HepG2 (cell line): ENCODE results near the gene CFAP119. TPM values are rescaled to one million over a fixed set of nuclear protein-coding genes. Genes with fewer than 3 reads are reported as not detected.

Experiments used
- ASH2L ChIP-seq: fragments of 300-600, 200-600 bp; sonication (generic); IDR thresholded peaks from 2 replicates; pipeline ENCODE4 v1.7.0; 2017; ENCODE audit warnings: low read depth, mild to moderate bottlenecking, moderate library complexity, mixed read lengths, low read length; ENCODE audit not compliant: insufficient read length
- FOXK1 ChIP-seq: sonication (generic); formaldehyde crosslinking; IDR thresholded peaks from 2 replicates; pipeline ENCODE4 v1.4.0; 2020; ENCODE audit warnings: low read depth, missing genetic modification reagents, borderline replicate concordance
- GATAD2A ChIP-seq: IDR thresholded peaks from 2 replicates; pipeline ENCODE4 v1.6.1; 2016
- ISL2 ChIP-seq: sonication (generic); formaldehyde crosslinking; IDR thresholded peaks from 2 replicates; pipeline ENCODE4 v1.5.0; 2020; ENCODE audit warnings: missing genetic modification reagents
- MXD3 ChIP-seq: IDR thresholded peaks from 2 replicates; pipeline ENCODE4 v1.6.1; 2016; ENCODE audit warnings: mild to moderate bottlenecking, missing biosample characterization, missing genetic modification reagents
- NCOA2 ChIP-seq: sonication (generic); formaldehyde crosslinking; IDR thresholded peaks from 2 replicates; pipeline ENCODE4 v1.8.0; 2022; ENCODE audit warnings: inconsistent platforms
- NKX3-1 ChIP-seq: sonication (generic); formaldehyde crosslinking; IDR thresholded peaks from 2 replicates; pipeline ENCODE4 v1.5.0; 2020; ENCODE audit warnings: missing genetic modification reagents
- SALL2 ChIP-seq: sonication (generic); formaldehyde crosslinking; IDR thresholded peaks from 2 replicates; pipeline ENCODE4 v1.8.1; 2023; ENCODE audit warnings: mild to moderate bottlenecking, missing genetic modification reagents, inconsistent platforms
- SOX6 ChIP-seq, 2 experiments: fragments of 450-650 bp in 1 of 2; sonication (generic) in 1 of 2; formaldehyde crosslinking in 1 of 2; IDR thresholded peaks; 2 replicates each; pipeline versions ENCODE4 v1.4.0 to v1.6.1; 2017 to 2020; ENCODE audit warnings: antibody characterized with exemption in 1 of 2, mild to moderate bottlenecking in 1 of 2, missing genetic modification reagents in 1 of 2
- TCF12 ChIP-seq, 2 experiments: fragments of 450-650 bp in 1 of 2; sonication (generic) in 1 of 2; formaldehyde crosslinking in 1 of 2; IDR thresholded peaks; 2 replicates each; pipeline versions ENCODE4 v1.6.1 to v1.8.0; 2017 to 2022; ENCODE audit warnings: antibody characterized with exemption in 1 of 2, mild to moderate bottlenecking in 1 of 2, missing genetic modification reagents in 1 of 2, moderate library complexity in 1 of 2
- TCF7 ChIP-seq: sonication (generic); IDR thresholded peaks from 2 replicates; pipeline ENCODE4 v1.6.1; 2016; ENCODE audit warnings: antibody characterized with exemption, low read depth
- TOE1 ChIP-seq: sonication (generic); formaldehyde crosslinking; IDR thresholded peaks from 2 replicates; pipeline ENCODE4 v1.4.0; 2020; ENCODE audit warnings: mild to moderate bottlenecking, missing genetic modification reagents
- TOPORS ChIP-seq: sonication (generic); formaldehyde crosslinking; IDR thresholded peaks from 2 replicates; pipeline ENCODE4 v1.8.0; 2023; ENCODE audit warnings: mild to moderate bottlenecking, missing genetic modification reagents
- ZBTB8A ChIP-seq: sonication (generic); formaldehyde crosslinking; IDR thresholded peaks from 2 replicates; pipeline ENCODE4 v1.4.0; 2020; ENCODE audit warnings: mild to moderate bottlenecking, low read depth, missing genetic modification reagents, borderline replicate concordance
- ZC3H13 ChIP-seq: sonication (generic); formaldehyde crosslinking; IDR thresholded peaks from 2 replicates; pipeline ENCODE4 v1.8.1; 2023; ENCODE audit warnings: mild to moderate bottlenecking, missing genetic modification reagents, moderate library complexity
- ZNF234 ChIP-seq: sonication (generic); formaldehyde crosslinking; conservative IDR thresholded peaks from 2 replicates; pipeline ENCODE4 v1.5.1; 2020; ENCODE audit warnings: mild to moderate bottlenecking, missing genetic modification reagents
- ZNF317 ChIP-seq: sonication (generic); formaldehyde crosslinking; IDR thresholded peaks from 2 replicates; pipeline ENCODE4 v1.5.0; 2020; ENCODE audit warnings: mild to moderate bottlenecking, missing genetic modification reagents
- ZNF343 ChIP-seq: sonication (generic); formaldehyde crosslinking; IDR thresholded peaks from 2 replicates; pipeline ENCODE4 v1.4.0; 2020; ENCODE audit warnings: mild to moderate bottlenecking, missing genetic modification reagents
- ZNF691 ChIP-seq: sonication (generic); formaldehyde crosslinking; IDR thresholded peaks from 2 replicates; pipeline ENCODE4 v1.4.0; 2020; ENCODE audit warnings: missing genetic modification reagents, low read depth, mild to moderate bottlenecking, borderline replicate concordance
- ZNF790 ChIP-seq: sonication (generic); formaldehyde crosslinking; IDR thresholded peaks from 2 replicates; pipeline ENCODE4 v1.8.0; 2022; ENCODE audit warnings: missing genetic modification reagents, mild to moderate bottlenecking, borderline replicate concordance
- polyA plus RNA-seq, 8 experiments: library from polyadenylated mRNA; depleted of rRNA in 3 of 8; stranded (reverse) in 7 of 8; unstranded in 1 of 8; fragments of >200 nt; fragmentation: Illumina TruSeq in 4 of 8; extraction: Trizol in 4 of 8; gene quantifications; 2 replicates each; pipeline versions ENCODE4 v1.2.1 to v1.2.3, GENCODE V29; 2011 to 2016; ENCODE audit warnings: low read depth in 4 of 8, missing spikeins in 1 of 8, mixed read lengths in 1 of 8; ENCODE audit not compliant: insufficient read depth in 1 of 8
- total RNA-seq, 5 experiments: library from RNA; depleted of rRNA; stranded (reverse); fragments of >200 nt; fragmentation: Illumina TruSeq; extraction: Trizol; gene quantifications; 2 replicates each; pipeline ENCODE4 v1.2.3, GENCODE V29; 2016; ENCODE audit warnings: low read depth in 1 of 5
- TF ChIP-seq, protein P1 (sequence below): sonication (generic); formaldehyde crosslinking; IDR thresholded peaks from 2 replicates; pipeline ENCODE4 v1.5.0; 2020; ENCODE audit warnings: mild to moderate bottlenecking, missing genetic modification reagents
- TF ChIP-seq, protein P2 (sequence below): IDR thresholded peaks from 2 replicates; pipeline ENCODE4 v1.6.1; 2016; ENCODE audit warnings: missing compliant biosample characterization, missing genetic modification reagents, borderline replicate concordance
- TF ChIP-seq, protein P3 (sequence below): sonication (generic); formaldehyde crosslinking; IDR thresholded peaks from 2 replicates; pipeline ENCODE4 v1.4.0; 2020; ENCODE audit warnings: mild to moderate bottlenecking, missing genetic modification reagents
- TF ChIP-seq, protein P4 (sequence below): sonication (generic); formaldehyde crosslinking; IDR thresholded peaks from 2 replicates; pipeline ENCODE4 v1.4.0; 2020; ENCODE audit warnings: mild to moderate bottlenecking, missing genetic modification reagents

Gene CFAP119
- total and polyA plus RNA-seq, 2 of the 13 experiments (the other 11 are each of a cell fraction or from before 2014, with no cell fraction given) = 6.4 TPM

GRCh38 chr16:30778549-30779244, 16.8 kb upstream of the CFAP119 start (continued):
- TF ChIP-seq ZNF691 (no peak), NCOA2 (CRISPR knock-in tag) (no peak), SOX6 (IDR thresholded peaks at IDR 0.05) (no peak), SOX6 (CRISPR knock-in tag; IDR thresholded peaks at IDR 0.05) (no peak), MXD3 (CRISPR knock-in tag) (no peak), ZC3H13 (peak; percentile 97), TCF7 (no peak), GATAD2A (CRISPR knock-in tag) (no peak), ZNF790 (0 out of 2 replicates have a peak, but pooled peaks have one; percentile 28), TCF12 (IDR thresholded peaks at IDR 0.05) (no peak), TCF12 (CRISPR knock-in tag; IDR thresholded peaks at IDR 0.05) (no peak), SALL2 (CRISPR knock-in tag) (no peak), ISL2 (no peak), ZNF234 (CRISPR knock-in tag) (no peak), ZBTB8A (CRISPR knock-in tag) (no peak), NKX3-1 (no peak), FOXK1 (CRISPR knock-in tag) (no peak), ZNF317 (0 out of 2 replicates have a peak, but pooled peaks have one; percentile 34), ASH2L (no peak), TOE1 (no peak), TOPORS (CRISPR knock-in tag) (no peak), ZNF343 (CRISPR knock-in tag) (no peak)
- TF ChIP-seq, protein P1, sequence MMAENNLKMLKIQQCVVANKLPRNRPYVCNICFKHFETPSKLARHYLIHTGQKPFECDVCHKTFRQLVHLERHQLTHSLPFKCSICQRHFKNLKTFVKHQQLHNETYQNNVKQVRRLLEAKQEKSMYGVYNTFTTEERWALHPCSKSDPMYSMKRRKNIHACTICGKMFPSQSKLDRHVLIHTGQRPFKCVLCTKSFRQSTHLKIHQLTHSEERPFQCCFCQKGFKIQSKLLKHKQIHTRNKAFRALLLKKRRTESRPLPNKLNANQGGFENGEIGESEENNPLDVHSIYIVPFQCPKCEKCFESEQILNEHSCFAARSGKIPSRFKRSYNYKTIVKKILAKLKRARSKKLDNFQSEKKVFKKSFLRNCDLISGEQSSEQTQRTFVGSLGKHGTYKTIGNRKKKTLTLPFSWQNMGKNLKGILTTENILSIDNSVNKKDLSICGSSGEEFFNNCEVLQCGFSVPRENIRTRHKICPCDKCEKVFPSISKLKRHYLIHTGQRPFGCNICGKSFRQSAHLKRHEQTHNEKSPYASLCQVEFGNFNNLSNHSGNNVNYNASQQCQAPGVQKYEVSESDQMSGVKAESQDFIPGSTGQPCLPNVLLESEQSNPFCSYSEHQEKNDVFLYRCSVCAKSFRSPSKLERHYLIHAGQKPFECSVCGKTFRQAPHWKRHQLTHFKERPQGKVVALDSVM (CRISPR knock-in tag) = no peak
- TF ChIP-seq, protein P2, sequence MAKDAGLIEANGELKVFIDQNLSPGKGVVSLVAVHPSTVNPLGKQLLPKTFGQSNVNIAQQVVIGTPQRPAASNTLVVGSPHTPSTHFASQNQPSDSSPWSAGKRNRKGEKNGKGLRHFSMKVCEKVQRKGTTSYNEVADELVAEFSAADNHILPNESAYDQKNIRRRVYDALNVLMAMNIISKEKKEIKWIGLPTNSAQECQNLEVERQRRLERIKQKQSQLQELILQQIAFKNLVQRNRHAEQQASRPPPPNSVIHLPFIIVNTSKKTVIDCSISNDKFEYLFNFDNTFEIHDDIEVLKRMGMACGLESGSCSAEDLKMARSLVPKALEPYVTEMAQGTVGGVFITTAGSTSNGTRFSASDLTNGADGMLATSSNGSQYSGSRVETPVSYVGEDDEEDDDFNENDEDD = no peak
- TF ChIP-seq, protein P3, sequence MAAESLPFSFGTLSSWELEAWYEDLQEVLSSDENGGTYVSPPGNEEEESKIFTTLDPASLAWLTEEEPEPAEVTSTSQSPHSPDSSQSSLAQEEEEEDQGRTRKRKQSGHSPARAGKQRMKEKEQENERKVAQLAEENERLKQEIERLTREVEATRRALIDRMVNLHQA = no peak
- TF ChIP-seq, protein P4, sequence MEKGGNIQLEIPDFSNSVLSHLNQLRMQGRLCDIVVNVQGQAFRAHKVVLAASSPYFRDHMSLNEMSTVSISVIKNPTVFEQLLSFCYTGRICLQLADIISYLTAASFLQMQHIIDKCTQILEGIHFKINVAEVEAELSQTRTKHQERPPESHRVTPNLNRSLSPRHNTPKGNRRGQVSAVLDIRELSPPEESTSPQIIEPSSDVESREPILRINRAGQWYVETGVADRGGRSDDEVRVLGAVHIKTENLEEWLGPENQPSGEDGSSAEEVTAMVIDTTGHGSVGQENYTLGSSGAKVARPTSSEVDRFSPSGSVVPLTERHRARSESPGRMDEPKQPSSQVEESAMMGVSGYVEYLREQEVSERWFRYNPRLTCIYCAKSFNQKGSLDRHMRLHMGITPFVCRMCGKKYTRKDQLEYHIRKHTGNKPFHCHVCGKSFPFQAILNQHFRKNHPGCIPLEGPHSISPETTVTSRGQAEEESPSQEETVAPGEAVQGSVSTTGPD = no peak
